GM23248 (cell line): Measurements from ENCODE around the gene SLC6A9.

ENCODE experiments used
- EZH2 ChIP-seq: fragments of 200-600 bp; sonication (generic); IDR thresholded peaks from 2 replicates; pipeline ENCODE4 v1.6.1; 2018; ENCODE audit warnings: antibody characterized with exemption, mild to moderate bottlenecking; ENCODE audit not compliant: insufficient read depth, poor library complexity, severe bottlenecking
- EZH2phosphoT487 ChIP-seq: fragments of 200-600 bp; sonication (generic); IDR thresholded peaks from 2 replicates; pipeline ENCODE4 v1.6.1; 2018; ENCODE audit warnings: antibody characterized with exemption, moderate library complexity, mild to moderate bottlenecking, low read depth; ENCODE audit not compliant: insufficient read depth

- no peak for TF ChIP-seq EZH2phosphoT487
- TF ChIP-seq EZH2 = no peak
These were observed 18.9 kb downstream of the SLC6A9 start for GRCh38 chr1:44012404-44012803.
